GM19468 (cell line): Measurements from ENCODE around the gene CD226.
"Not testable (repeated sequence)": the region's sequence is repeated elsewhere in the genome, so short reads cannot be mapped to it uniquely, and the experiment has no call there.

Experiments used
- ATAC-seq: cut with Tn5 transposase; IDR thresholded peaks from one replicate; pipeline ENCODE4 v1.9.1; 2021; ENCODE audit warnings: mild to moderate bottlenecking, moderate library complexity, moderate number of reproducible peaks; ENCODE audit not compliant: unreplicated experiment; ENCODE audit errors: extremely low read depth

The CD226 gene

GRCh38 chr18:69838003-69838402 is 109.7 kb downstream of the CD226 start:
- no peak for ATAC-seq

DNA sequence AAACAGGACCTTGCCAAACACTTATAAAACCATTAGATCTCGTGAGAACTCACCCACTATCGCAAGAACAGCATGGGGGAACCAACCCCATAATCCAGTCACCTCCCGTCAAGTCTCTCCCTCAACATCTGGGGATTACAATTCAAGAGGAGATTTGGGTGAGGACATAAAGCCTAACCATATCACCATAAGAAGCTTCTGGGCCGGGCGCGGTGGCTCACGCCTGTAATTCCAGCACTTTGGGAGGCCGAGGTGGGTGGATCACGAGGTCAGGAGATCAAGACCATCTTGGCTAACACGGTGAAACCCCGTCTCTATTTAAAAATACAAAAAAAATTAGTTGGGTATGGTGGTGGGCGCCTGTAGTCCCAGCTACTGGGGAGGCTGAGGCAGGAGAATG is 112.7 kb downstream of the CD226 start:
- not testable (repeated sequence) for ATAC-seq

- ATAC-seq: no peak
Measured at GRCh38 chr18:69830189-69830588, 117.5 kb downstream of the CD226 start.

GRCh38 chr18:69820538-69820937 is 127.1 kb downstream of the CD226 start:
- no peak for ATAC-seq

DNA sequence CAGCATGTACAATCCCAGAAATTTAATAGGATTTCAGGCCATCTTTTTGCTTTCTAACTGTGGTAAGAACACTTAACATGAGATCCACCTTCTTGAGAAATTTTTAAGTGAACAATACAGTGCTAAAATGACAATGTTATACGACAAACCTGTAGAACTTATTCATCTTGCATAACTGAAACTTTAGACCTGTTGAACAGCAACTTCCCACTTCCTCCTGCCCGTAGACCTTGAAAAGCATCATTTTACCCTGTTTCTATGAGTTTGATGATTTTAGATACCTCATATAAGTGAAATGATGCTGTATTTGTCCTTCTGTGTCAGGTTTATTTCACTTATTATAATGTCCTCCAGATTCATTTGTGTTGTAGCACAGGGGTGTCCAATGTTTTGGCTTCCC is 128.2 kb downstream of the CD226 start:
- ATAC-seq: no peak

DNA sequence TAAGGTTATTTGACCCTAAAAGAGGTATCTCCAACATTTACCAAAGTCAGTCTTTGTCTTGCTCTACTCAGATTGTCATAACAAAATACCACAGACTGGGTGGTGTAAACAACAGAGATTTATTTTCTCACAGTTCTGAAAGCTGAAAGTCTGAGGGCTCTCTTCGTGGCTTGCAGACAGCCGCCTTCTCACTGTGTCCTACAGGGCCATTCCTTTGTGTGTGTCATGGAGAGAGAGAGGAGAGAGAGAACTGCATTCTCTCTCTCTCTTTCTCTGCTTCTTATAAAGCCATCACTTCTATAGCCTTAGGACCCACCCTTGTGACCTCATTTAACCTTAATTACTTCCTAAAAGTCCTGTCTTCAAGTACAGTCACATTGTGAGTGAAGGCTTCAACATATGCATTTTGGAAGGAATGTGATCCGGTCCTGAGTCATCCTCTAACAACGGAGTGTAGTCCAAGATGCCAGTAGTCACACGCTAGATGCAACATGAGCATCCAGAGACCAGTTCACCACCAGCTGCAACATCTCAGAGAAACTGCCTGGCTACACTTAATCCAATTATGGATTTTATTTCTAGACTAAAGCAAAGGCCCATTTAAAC is 130.2 kb downstream of the CD226 start:
- no peak for ATAC-seq

GRCh38 chr18:69814861-69815385 is 132.8 kb downstream of the CD226 start:
- no peak for ATAC-seq

- no peak for ATAC-seq
Measured at GRCh38 chr18:69813559-69813958, 134.1 kb downstream of the CD226 start.

DNA sequence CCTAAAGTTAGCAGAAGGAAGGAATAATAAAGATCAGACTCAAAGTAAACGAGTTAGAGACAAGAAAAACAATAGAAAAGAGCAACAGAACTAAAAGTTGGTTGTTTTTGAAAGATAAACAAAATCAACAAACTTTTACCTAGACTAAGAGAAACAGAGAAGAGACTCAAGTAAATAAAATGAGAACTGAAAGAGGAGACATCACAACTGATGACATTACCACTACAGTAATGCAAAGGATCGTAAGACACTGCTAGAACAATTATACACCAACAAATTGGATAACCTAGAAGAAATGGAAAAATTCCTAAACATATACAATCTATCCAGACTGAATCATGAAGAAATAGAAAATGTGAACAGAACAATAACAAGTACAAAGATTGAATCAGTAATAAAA is 139.3 kb downstream of the CD226 start:
- no peak for ATAC-seq

DNA sequence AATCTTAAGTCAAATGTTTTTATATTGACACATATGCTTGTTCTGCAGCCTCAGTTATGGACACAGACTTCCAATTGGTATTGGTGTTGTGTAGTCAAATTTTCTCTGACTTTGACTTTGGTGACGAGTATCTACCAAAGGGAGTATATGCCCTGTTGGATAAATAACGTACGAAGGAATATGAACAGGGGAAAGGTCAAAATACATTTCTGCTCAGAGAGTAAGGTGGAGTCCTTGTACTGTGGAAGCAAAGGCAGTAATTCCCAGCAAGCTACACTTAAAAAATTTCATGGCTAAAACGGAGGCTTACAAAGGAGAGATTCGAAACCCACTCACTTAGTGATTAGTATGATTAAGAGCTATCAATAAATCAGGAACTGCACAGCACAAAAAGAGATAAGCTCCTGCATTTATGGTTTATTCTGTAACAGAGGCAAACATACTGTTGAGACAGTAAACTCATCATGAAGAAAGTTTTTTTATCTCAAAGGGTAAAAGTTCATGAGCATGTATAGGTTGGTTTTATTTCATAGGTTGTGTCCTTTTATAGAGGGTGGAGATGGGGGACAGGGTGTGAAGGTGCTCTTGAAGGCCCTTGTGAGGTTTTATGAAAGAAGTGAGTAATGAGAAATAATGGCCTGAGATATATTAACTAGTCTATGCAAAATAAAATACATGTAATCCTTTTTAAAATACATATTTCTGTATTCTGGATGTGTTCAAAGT is 142.7 kb downstream of the CD226 start:
- no peak for ATAC-seq
